Activated naive CD4-positive, alpha-beta T cell treated with anti-CD3 and anti-CD28 coated beads, Interleukin-2, amount 10 ng/mL, durations not matched to agents 7 days and 5 days (primary cell): Measurements from ENCODE around the gene LTF.

Experiments used
- CTCF ChIA-PET: fragments of 350-600 bp; sonication (Branson Sonifier 250); formaldehyde crosslinking; loops from one replicate; lab custom pipeline; 2021; ENCODE audit warnings: antibody characterized with exemption; lab: Charles Lee
- DNase-seq: peaks from one replicate; pipeline ENCODE4 v3.0.0-alpha.2; 2020
- H3K27ac Mint-ChIP-seq: one replicate; pipeline ENCODE4 v1.8.0; 2021; ENCODE audit warnings: mild to moderate bottlenecking, moderate library complexity, mixed read lengths
- H3K27me3 Mint-ChIP-seq: one replicate; pipeline ENCODE4 v1.8.0; 2021; ENCODE audit warnings: mild to moderate bottlenecking, mixed read lengths
- H3K36me3 Mint-ChIP-seq: one replicate; pipeline ENCODE4 v1.8.0; 2021; ENCODE audit warnings: mixed read lengths
- H3K4me1 Mint-ChIP-seq: one replicate; pipeline ENCODE4 v1.8.0; 2021; ENCODE audit warnings: mixed read lengths
- H3K4me3 Mint-ChIP-seq: one replicate; pipeline ENCODE4 v1.8.0; 2021; ENCODE audit warnings: mild to moderate bottlenecking, moderate library complexity, mixed read lengths
- H3K9me3 Mint-ChIP-seq: one replicate; pipeline ENCODE4 v1.8.0; 2021; ENCODE audit warnings: mixed read lengths

Gene LTF

GRCh38 chr3:46416811-46417510, 47.7 kb downstream of the LTF start:
- Mint-ChIP-seq H3K27ac (no peak overlapping the region), H3K27me3 (peaks cover 3% of the 10 kb centered on the region), H3K36me3 (no peaks in the 10 kb centered on the region), H3K9me3 (no peaks in the 10 kb centered on the region), H3K4me1 (peaks cover 7% of the 10 kb centered on the region), H3K4me3 (no peak overlapping the region)
- no peak for DNase-seq
- CTCF ChIA-PET = interaction anchor here (0.8 kb wide), 1 partner anchor 10 kb away, joined by 3 read pairs; the partner anchor contains the start of genes CCR5AS and CCRL2

- Mint-ChIP-seq H3K4me3 (no peak overlapping the region), H3K4me1 (peaks cover 7% of the 10 kb centered on the region), H3K9me3 (no peaks in the 10 kb centered on the region), H3K27ac (no peak overlapping the region), H3K36me3 (no peaks in the 10 kb centered on the region), H3K27me3 (peaks cover 3% of the 10 kb centered on the region)
- CTCF ChIA-PET = interaction anchor here (0.8 kb wide), 1 partner anchor 9 kb away, joined by 3 read pairs; the partner anchor contains the start of genes CCR5AS and CCRL2
- no peak for DNase-seq
Observed at GRCh38 chr3:46416125-46416810, 48.4 kb downstream of the LTF start.

- Mint-ChIP-seq H3K4me1 (peaks cover 13% of the 10 kb centered on the region), H3K4me3 (no peak overlapping the region), H3K9me3 (no peaks in the 10 kb centered on the region), H3K36me3 (peaks cover under 1% of the 10 kb centered on the region), H3K27ac (no peak overlapping the region), H3K27me3 (peaks cover 3% of the 10 kb centered on the region)
- no peak for DNase-seq
- CTCF ChIA-PET = interaction anchor here (1.3 kb wide), 1 partner anchor 37 kb away, joined by 5 read pairs; no protein-coding TSS in a partner anchor
Observed at GRCh38 chr3:46414739-46415138, 50.0 kb downstream of the LTF start.

- Mint-ChIP-seq H3K9me3 (no peaks in the 10 kb centered on the region), H3K4me3 (no peak overlapping the region), H3K36me3 (peaks cover 7% of the 10 kb centered on the region), H3K27me3 (peaks cover 3% of the 10 kb centered on the region), H3K27ac (no peak overlapping the region), H3K4me1 (peaks cover 19% of the 10 kb centered on the region)
- CTCF ChIA-PET = interaction anchor here (1.3 kb wide), 1 partner anchor 36 kb away, joined by 5 read pairs; no protein-coding TSS in a partner anchor
- DNase-seq = no peak
Observed at GRCh38 chr3:46413951-46414350, 50.8 kb downstream of the LTF start.

- peaks cover 16% of the 10 kb centered on the region for H3K36me3 Mint-ChIP-seq
- H3K9me3 Mint-ChIP-seq = no peaks in the 10 kb centered on the region
- CTCF ChIA-PET = interaction anchor here (0.7 kb wide), 1 partner anchor 27 kb away, joined by 3 read pairs; no protein-coding TSS in a partner anchor
- H3K27me3 Mint-ChIP-seq = peaks cover 3% of the 10 kb centered on the region
- peaks cover 31% of the 10 kb centered on the region for H3K4me1 Mint-ChIP-seq
- no peak for DNase-seq
- no peak overlapping the region for H3K27ac Mint-ChIP-seq
- no peak overlapping the region for H3K4me3 Mint-ChIP-seq
Observed at GRCh38 chr3:46412786-46413298, 51.9 kb downstream of the LTF start.

GRCh38 chr3:46411271-46411670, 53.4 kb downstream of the LTF start:
- H3K27ac Mint-ChIP-seq = no peak overlapping the region
- H3K36me3 Mint-ChIP-seq = peaks cover 21% of the 10 kb centered on the region
- no peaks in the 10 kb centered on the region for H3K9me3 Mint-ChIP-seq
- CTCF ChIA-PET = interaction anchor here (0.6 to 1.1 kb wide), 2 partner anchors 10 to 910 kb away, joined by 3 to 4 read pairs; no protein-coding TSS in a partner anchor
- H3K4me1 Mint-ChIP-seq = peaks cover 43% of the 10 kb centered on the region
- DNase-seq = no peak
- H3K27me3 Mint-ChIP-seq = peaks cover 9% of the 10 kb centered on the region
- H3K4me3 Mint-ChIP-seq = no peak overlapping the region

GRCh38 chr3:46410669-46411068, 54.0 kb downstream of the LTF start:
- CTCF ChIA-PET = no interaction called here
- Mint-ChIP-seq H3K36me3 (peaks cover 21% of the 10 kb centered on the region), H3K4me1 (peaks cover 43% of the 10 kb centered on the region), H3K27me3 (peaks cover 12% of the 10 kb centered on the region), H3K27ac (no peak overlapping the region), H3K9me3 (no peaks in the 10 kb centered on the region), H3K4me3 (no peak overlapping the region)
- no peak for DNase-seq

GRCh38 chr3:46409739-46410489, 54.8 kb downstream of the LTF start:
- Mint-ChIP-seq H3K9me3 (no peaks in the 10 kb centered on the region), H3K27ac (no peak overlapping the region), H3K4me3 (no peak overlapping the region), H3K4me1 (peaks cover 48% of the 10 kb centered on the region), H3K27me3 (peaks cover 17% of the 10 kb centered on the region), H3K36me3 (peaks cover 21% of the 10 kb centered on the region)
- CTCF ChIA-PET = no interaction called here
- DNase-seq = no peak

GRCh38 chr3:46408853-46409252, 55.9 kb downstream of the LTF start:
- no peak overlapping the region for H3K4me3 Mint-ChIP-seq
- H3K27ac Mint-ChIP-seq = no peak overlapping the region
- H3K27me3 Mint-ChIP-seq = peaks cover 20% of the 10 kb centered on the region
- H3K36me3 Mint-ChIP-seq = peaks cover 21% of the 10 kb centered on the region
- H3K4me1 Mint-ChIP-seq = peaks cover 48% of the 10 kb centered on the region
- CTCF ChIA-PET = no interaction called here
- DNase-seq = no peak
- no peaks in the 10 kb centered on the region for H3K9me3 Mint-ChIP-seq

GRCh38 chr3:46407970-46408369, 56.7 kb downstream of the LTF start:
- CTCF ChIA-PET = interaction anchor here (0.9 to 2.3 kb wide), 5 partner anchors 9 to 199 kb away, joined by 3 to 5 read pairs (median 3); partner anchors contain the start of gene CCR1
- H3K4me3 Mint-ChIP-seq = peak overlapping the region; percentile 77
- H3K36me3 Mint-ChIP-seq = peaks cover 21% of the 10 kb centered on the region
- no peak for DNase-seq
- H3K9me3 Mint-ChIP-seq = peaks cover 2% of the 10 kb centered on the region
- peak overlapping the region; percentile 91 for H3K27ac Mint-ChIP-seq
- H3K27me3 Mint-ChIP-seq = peaks cover 26% of the 10 kb centered on the region
- H3K4me1 Mint-ChIP-seq = peaks cover 48% of the 10 kb centered on the region

GRCh38 chr3:46406788-46407611, 57.7 kb downstream of the LTF start, which contains the start of the genes CCR5AS and CCRL2:
Gene CCR5AS (minus strand): TSS chr3:46407066.
Gene CCRL2 (plus strand): TSS chr3:46407259. CDS start chr3:46408080, 821 bp downstream.
- DNase-seq = peak; percentile 67
- peaks cover 5% of the 10 kb centered on the region for H3K9me3 Mint-ChIP-seq

GRCh38 chr3:46406443-46406787, 58.3 kb downstream of the LTF start:
- H3K4me3 Mint-ChIP-seq = peak overlapping the region; percentile 77
- H3K36me3 Mint-ChIP-seq = peaks cover 21% of the 10 kb centered on the region
- H3K4me1 Mint-ChIP-seq = peaks cover 48% of the 10 kb centered on the region
- no peak for DNase-seq
- H3K27ac Mint-ChIP-seq = peak overlapping the region; percentile 91
- peaks cover 23% of the 10 kb centered on the region for H3K27me3 Mint-ChIP-seq
- CTCF ChIA-PET = interaction anchor here (0.6 to 2.3 kb wide), 2 partner anchors 10 to 535 kb away, joined by 5 to 6 read pairs; no protein-coding TSS in a partner anchor
- H3K9me3 Mint-ChIP-seq = peaks cover 5% of the 10 kb centered on the region

More at GRCh38 chr3:46406788-46407611, 57.7 kb downstream of the LTF start, which contains the start of the genes CCR5AS and CCRL2:
- H3K27me3 Mint-ChIP-seq = peaks cover 23% of the 10 kb centered on the region
- peaks cover 48% of the 10 kb centered on the region for H3K4me1 Mint-ChIP-seq
- H3K4me3 Mint-ChIP-seq = peak within 1 kb of the TSS; percentile 77
- H3K36me3 Mint-ChIP-seq = peaks cover 21% of the 10 kb centered on the region
- CTCF ChIA-PET = interaction anchor here (0.6 to 2.3 kb wide), 8 partner anchors 10 to 536 kb away, joined by 3 to 6 read pairs (median 3); partner anchors contain the start of gene CCR1
- H3K27ac Mint-ChIP-seq = peak within 1 kb of the TSS; percentile 91
